Muscle of leg (tissue), 11 donors: ENCODE measurements around the gene DMD. TPM values are rescaled to one million over a fixed set of nuclear protein-coding genes. Genes with fewer than 3 reads are reported as not detected.

Source experiments
- DNase-seq: peaks from one replicate; pipeline ENCODE4 v3.0.0; 2013
- H3K27ac ChIP-seq: one replicate; pipeline ENCODE4 v1.5.1; 2013; ENCODE audit warnings: mild to moderate bottlenecking, low read length, control low read depth
- H3K27me3 ChIP-seq: one replicate; pipeline ENCODE4 v1.6.1; 2013; ENCODE audit warnings: low read length; ENCODE audit not compliant: control insufficient read depth, insufficient read depth
- H3K36me3 ChIP-seq: one replicate; pipeline ENCODE4 v1.6.1; 2013; ENCODE audit warnings: low read length; ENCODE audit not compliant: control insufficient read depth, insufficient read depth
- H3K4me1 ChIP-seq: one replicate; pipeline ENCODE4 v1.6.1; 2013; ENCODE audit warnings: low read length; ENCODE audit not compliant: control insufficient read depth, insufficient read depth
- H3K4me3 ChIP-seq: one replicate; pipeline ENCODE4 v1.5.1; 2013; ENCODE audit warnings: low read length, control low read depth
- H3K9me3 ChIP-seq: replicated peaks from 2 replicates; pipeline ENCODE4 v1.6.1; 2013; ENCODE audit warnings: low read depth, low read length; ENCODE audit not compliant: control insufficient read depth
- WGBS: methylation state at CpG from one replicate; pipeline ENCODE4 v1.1.5; 2013; ENCODE audit warnings: missing lambda C conversion rate; ENCODE audit not compliant: insufficient coverage; 5-methylcytosine and 5-hydroxymethylcytosine counted together
- polyA plus RNA-seq, 8 donors: library from polyadenylated mRNA; unstranded; fragments of 120-200 nt; gene quantifications; one replicate each; pipeline versions ENCODE4 v1.2.1 to v1.2.3, GENCODE V29; 2013; ENCODE audit warnings: inconsistent platforms in 1 of 8, low replicate concordance in 1 of 8; ENCODE audit not compliant: insufficient read length in 8 of 8, insufficient read depth in 1 of 8
- total RNA-seq: library from RNA; stranded (reverse); fragments of 120-200 nt; gene quantifications from one replicate; pipeline ENCODE4 v1.2.4, GENCODE V29; 2013

The DMD gene
- total and polyA plus RNA-seq, 9 donors, result 50.3 to 106 (median 68.9) TPM

- no peak overlapping the region for H3K27ac ChIP-seq
- DNase-seq, result no peak
- H3K4me1 ChIP-seq, result no peaks in the 10 kb centered on the region
- WGBS, result no CpG with 5 or more reads among the region's 2 CpGs
- H3K4me3 ChIP-seq, result no peak overlapping the region
- H3K27me3 ChIP-seq, result no peaks in the 10 kb centered on the region
- no peaks in the 10 kb centered on the region for H3K9me3 ChIP-seq
- H3K36me3 ChIP-seq, result no peaks in the 10 kb centered on the region
Observed at GRCh38 chrX:31708116-31708515, 1503.2 kb downstream of the DMD start.

DNA sequence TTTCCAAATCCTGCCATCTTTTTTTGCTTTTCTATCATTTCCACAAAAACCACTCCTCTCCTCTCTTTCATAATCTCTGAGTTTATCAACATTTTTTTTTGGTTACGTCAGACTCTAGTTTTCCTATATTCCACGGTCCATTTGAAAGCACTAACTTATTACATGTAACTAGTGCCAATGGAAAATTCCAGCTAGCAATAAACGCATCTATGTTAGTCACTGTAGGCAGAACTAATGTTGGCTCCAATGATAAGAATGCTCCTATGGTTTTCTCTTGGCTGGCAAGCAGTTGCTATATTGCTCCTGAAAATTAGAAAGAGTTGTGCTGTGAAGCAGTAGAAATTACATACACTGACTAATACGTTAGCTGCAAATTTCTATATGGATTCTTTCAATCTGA lies 1504.9 kb downstream of the DMD start:
- peak; percentile 57 for DNase-seq
- Histone ChIP-seq H3K9me3 (no peaks in the 10 kb centered on the region), H3K27me3 (no peaks in the 10 kb centered on the region), H3K4me3 (no peak overlapping the region), H3K27ac (no peak overlapping the region), H3K4me1 (no peaks in the 10 kb centered on the region), H3K36me3 (no peaks in the 10 kb centered on the region)
- WGBS, result 60% methylated on average over 1 of the region's 4 CpGs

DNA sequence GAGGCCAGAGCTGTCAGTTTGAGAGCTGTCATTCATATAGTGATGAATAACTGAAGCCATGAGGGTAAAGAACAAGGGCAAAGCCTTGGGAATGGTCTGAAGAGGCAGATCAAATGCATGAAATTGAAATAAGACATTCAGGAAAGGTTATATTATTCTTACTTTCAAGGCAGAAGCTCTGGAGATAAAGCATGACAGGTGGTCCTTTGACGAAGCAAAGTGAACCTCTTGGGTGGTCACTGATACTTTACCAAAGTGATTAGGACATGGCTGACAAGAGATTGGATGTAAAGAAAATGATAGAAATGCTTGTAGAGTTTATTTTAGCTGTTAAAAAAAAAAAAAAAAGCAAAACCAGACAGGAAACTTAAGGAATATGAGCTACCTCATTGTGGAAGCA lies 1505.5 kb downstream of the DMD start:
- no peak overlapping the region for H3K27ac ChIP-seq

GRCh38 chrX:31704938-31705337 lies 1506.4 kb downstream of the DMD start:
- Histone ChIP-seq H3K4me3 (no peak overlapping the region), H3K9me3 (no peaks in the 10 kb centered on the region), H3K27ac (no peak overlapping the region), H3K27me3 (no peaks in the 10 kb centered on the region), H3K36me3 (no peaks in the 10 kb centered on the region), H3K4me1 (no peaks in the 10 kb centered on the region)
- no peak for DNase-seq
- 53% methylated on average over 1 of the region's 2 CpGs for WGBS

More for the DNA sequence above, 1505.5 kb downstream of the DMD start:
- H3K4me1 ChIP-seq, result no peaks in the 10 kb centered on the region
- DNase-seq, result no peak
- H3K36me3 ChIP-seq, result no peaks in the 10 kb centered on the region
- H3K27me3 ChIP-seq, result no peaks in the 10 kb centered on the region
- H3K4me3 ChIP-seq, result no peak overlapping the region
- 45% methylated on average over 1 of the region's 1 CpG for WGBS
- no peaks in the 10 kb centered on the region for H3K9me3 ChIP-seq

- no peaks in the 10 kb centered on the region for H3K27me3 ChIP-seq
- H3K36me3 ChIP-seq, result no peaks in the 10 kb centered on the region
- DNase-seq, result peak; percentile 32
- H3K4me1 ChIP-seq, result no peaks in the 10 kb centered on the region
- 30% methylated on average over 2 of the region's 2 CpGs for WGBS
- no peaks in the 10 kb centered on the region for H3K9me3 ChIP-seq
- H3K27ac ChIP-seq, result no peak overlapping the region
- H3K4me3 ChIP-seq, result no peak overlapping the region
Observed at GRCh38 chrX:31702222-31702621, 1509.1 kb downstream of the DMD start.

DNA sequence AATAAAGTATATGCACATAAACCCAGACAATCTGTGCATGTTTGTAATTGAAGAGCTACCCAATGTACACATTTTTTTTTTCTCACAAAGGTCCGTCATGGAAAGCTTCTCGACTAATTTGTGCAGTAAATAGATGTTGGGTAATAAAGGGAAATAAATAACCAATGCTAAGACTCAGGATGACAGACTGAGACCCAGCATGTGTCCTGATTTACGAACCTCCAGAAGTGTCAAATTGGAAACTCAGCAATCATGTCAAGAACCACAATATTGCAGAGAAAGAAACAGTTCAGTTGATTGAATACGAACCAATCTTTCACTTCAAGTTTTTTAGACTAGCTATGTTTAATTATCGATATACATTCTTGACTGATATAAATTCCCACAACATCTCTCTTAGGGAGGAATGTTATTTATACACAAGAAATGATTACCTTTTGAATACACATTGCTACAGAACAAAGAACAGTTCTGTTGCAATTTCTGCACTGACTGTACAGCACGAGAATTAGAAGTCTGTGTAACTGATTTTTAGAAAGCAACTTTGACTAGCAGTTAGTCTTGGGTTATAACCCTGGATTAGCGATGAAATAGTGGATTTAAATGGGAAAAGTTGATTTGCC lies 1513.9 kb downstream of the DMD start:
- Histone ChIP-seq H3K27ac (no peak overlapping the region), H3K4me3 (no peak overlapping the region), H3K36me3 (no peaks in the 10 kb centered on the region), H3K27me3 (no peaks in the 10 kb centered on the region), H3K9me3 (no peaks in the 10 kb centered on the region), H3K4me1 (no peaks in the 10 kb centered on the region)
- WGBS, result no CpG with 5 or more reads among the region's 7 CpGs
- no peak for DNase-seq

DNA sequence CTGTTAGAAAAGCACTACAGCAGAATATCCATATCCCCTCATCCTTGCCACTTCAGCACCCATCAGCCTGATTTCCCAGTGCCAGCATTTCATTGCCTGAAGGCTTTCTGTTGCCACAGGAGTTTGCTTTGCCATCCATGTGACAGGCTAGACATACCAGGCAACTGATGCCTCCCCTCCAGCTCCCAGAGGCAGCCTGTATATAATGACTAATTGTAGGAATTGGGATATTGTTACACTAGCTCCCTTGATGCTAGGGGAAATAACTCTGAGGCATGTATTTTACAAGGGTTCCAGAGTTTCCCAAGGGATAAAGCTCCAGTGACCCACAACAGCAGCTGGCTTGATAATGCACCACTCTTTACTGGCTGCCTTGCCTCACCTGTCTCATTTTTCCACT lies 1531.5 kb downstream of the DMD start:
- H3K27ac ChIP-seq, result no peak overlapping the region
- H3K36me3 ChIP-seq, result no peaks in the 10 kb centered on the region
- H3K4me1 ChIP-seq, result no peaks in the 10 kb centered on the region
- no peak overlapping the region for H3K4me3 ChIP-seq
- no peaks in the 10 kb centered on the region for H3K9me3 ChIP-seq
- no peak for DNase-seq
- peaks cover 3% of the 10 kb centered on the region for H3K27me3 ChIP-seq

DNA sequence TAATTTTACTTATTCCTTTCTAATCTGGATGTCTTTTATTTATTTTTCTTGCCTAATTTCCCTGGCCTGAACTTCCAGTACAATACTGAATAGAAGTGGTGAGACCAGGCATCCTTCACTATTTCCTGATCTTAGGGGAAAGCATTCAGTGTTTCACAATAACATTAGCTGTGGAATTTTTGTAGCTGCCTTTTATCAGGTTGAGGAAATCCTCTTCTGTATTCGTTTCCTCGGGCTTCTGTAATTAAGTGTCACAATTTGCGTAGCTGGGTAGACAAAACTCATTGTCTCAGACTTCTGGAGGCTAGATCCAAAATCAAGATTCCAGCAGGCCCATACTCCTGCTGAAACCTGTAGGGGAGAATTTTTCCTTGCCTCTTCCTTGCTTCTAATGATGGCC lies 1541.1 kb downstream of the DMD start:
- no peak for DNase-seq
- Histone ChIP-seq H3K27ac (no peak overlapping the region), H3K4me1 (no peaks in the 10 kb centered on the region), H3K36me3 (no peaks in the 10 kb centered on the region), H3K9me3 (no peaks in the 10 kb centered on the region), H3K27me3 (no peaks in the 10 kb centered on the region), H3K4me3 (no peak overlapping the region)
- WGBS, result 80% methylated on average over 2 of the region's 3 CpGs

- H3K4me1 ChIP-seq, result no peaks in the 10 kb centered on the region
- H3K4me3 ChIP-seq, result no peak overlapping the region
- no peaks in the 10 kb centered on the region for H3K9me3 ChIP-seq
- H3K36me3 ChIP-seq, result no peaks in the 10 kb centered on the region
- H3K27me3 ChIP-seq, result no peaks in the 10 kb centered on the region
- no CpG with 5 or more reads among the region's 4 CpGs for WGBS
- no peak overlapping the region for H3K27ac ChIP-seq
- DNase-seq, result no peak
Observed at GRCh38 chrX:31665454-31665853, 1545.9 kb downstream of the DMD start.

- Histone ChIP-seq H3K4me3 (no peak overlapping the region), H3K36me3 (no peaks in the 10 kb centered on the region), H3K9me3 (no peaks in the 10 kb centered on the region), H3K27ac (no peak overlapping the region), H3K4me1 (no peaks in the 10 kb centered on the region), H3K27me3 (no peaks in the 10 kb centered on the region)
- DNase-seq, result no peak
- 63% methylated on average over 3 of the region's 6 CpGs for WGBS
Observed at GRCh38 chrX:31663172-31663571, 1548.2 kb downstream of the DMD start.

DNA sequence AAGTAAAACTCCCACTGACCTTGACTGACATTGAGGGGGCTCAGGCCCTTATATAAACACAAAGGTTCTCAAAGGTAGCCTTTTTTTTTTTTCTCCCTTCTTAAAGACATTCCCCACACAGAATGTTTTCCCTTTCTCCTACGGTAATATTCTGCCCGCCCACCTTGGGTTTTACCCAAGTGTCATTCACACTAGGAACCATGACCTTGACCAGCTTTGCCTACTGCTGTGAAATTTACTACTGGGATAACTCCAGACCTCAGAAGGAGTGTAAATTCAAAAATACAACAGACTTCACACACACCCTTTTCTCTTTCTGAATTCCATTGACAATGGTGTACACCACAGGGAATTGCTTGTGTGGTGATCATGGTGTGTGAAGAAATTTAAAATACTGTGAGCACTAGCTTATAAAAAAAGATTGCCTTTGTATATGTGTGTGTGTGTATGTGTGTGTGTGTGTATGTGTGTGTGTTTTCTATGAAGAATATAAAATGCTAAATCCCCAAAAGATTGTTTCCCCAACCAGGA lies 1550.0 kb downstream of the DMD start:
- no peaks in the 10 kb centered on the region for H3K9me3 ChIP-seq
- no peaks in the 10 kb centered on the region for H3K27me3 ChIP-seq
- no peaks in the 10 kb centered on the region for H3K4me1 ChIP-seq
- no peak overlapping the region for H3K27ac ChIP-seq
- H3K4me3 ChIP-seq, result no peak overlapping the region
- WGBS, result 59% methylated on average over 2 of the region's 2 CpGs
- no peaks in the 10 kb centered on the region for H3K36me3 ChIP-seq
- DNase-seq, result no peak
